Measurements from ENCODE around the gene DOCK4. TPM values are rescaled to one million over a fixed set of nuclear protein-coding genes. Genes with fewer than 3 reads are reported as not detected.
A peak's percentile ranks its signal among the peaks of the same experiment; 100 is the strongest.
"Not testable (repeated sequence)": the region's sequence is repeated elsewhere in the genome, so short reads cannot be mapped to it uniquely, and the experiment has no call there.

DOCK4 gene
- total and polyA plus RNA-seq, 4 donors: 7.2 to 48.9 (median 12.8) TPM

DNA sequence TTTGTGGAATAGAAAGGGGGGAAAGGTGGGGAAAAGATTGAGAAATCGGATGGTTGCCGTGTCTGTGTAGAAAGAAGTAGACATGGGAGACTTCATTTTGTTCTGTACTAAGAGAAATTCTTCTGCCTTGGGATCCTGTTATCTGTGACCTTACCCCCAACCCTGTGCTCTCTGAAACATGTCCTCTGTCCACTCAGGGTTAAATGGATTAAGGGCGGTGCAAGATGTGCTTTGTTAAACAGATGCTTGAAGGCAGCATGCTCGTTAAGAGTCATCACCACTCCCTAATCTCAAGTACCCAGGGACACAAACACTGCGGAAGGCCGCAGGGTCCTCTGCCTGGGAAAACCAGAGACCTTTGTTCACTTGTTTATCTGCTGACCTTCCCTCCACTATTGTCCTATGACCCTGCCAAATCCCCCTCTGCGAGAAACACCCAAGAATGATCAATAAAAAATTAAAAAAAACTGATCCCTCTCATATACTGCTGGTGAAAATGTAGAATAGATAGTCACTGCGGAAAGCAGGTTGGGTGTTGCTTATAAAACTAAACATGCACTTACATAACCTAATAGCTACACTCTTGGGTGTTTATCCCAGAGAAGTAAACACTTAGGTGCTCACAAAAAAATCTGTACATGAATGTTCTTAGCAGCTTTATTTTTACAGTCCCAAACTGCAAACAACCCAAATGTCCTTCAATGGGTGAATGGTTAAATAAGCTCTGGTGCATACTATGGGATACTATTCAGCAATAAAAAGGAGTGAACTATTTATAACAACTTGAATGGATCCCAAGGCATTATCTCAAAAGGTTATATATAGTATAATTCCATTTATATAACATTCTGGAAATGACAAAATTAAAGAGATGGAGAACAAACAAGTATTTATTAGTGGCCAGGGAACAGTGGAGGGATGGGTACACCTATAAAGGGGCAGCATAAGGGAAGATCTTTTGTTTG lies 77.5 kb downstream of the DOCK4 start:
- Histone ChIP-seq H3K4me1 (ENCODE audit: control insufficient read depth in 4 of 4, insufficient read depth in 4 of 4, low read length in 3 of 4) (peaks cover 10 to 23% (median 14%) of the 10 kb centered on the region in 4 donors), H3K27ac (ENCODE audit: low read depth in 1 of 2, low read length in 2 of 2) (peak overlapping the region; percentile 44 to 62), H3K4me3 (ENCODE audit: low read depth in 1 of 3, low read length in 3 of 3) (peak overlapping the region in 1 of 3 donors; percentile 36)
- H3K36me3 ChIP-seq (ENCODE audit: control insufficient read depth in 4 of 4, insufficient read depth in 3 of 4, low read depth in 1 of 4, low read length in 3 of 4); H3K9ac ChIP-seq (ENCODE audit: low read depth in 1 of 2, low read length in 2 of 2); H3K9me3 ChIP-seq (ENCODE audit: control insufficient read depth in 4 of 4, low read length in 3 of 4); H3K27me3 ChIP-seq (ENCODE audit: control insufficient read depth in 4 of 4, insufficient read depth in 4 of 4, low read length in 3 of 4); DNase-seq (ENCODE audit: low spot score): not testable (repeated sequence)
- 47% methylated on average over 6 of the region's 8 CpGs for WGBS
- peak in 1 of 2 donors; percentile 9 for TF ChIP-seq HNF4A (conservative IDR thresholded peaks at IDR 0.05)

DNA sequence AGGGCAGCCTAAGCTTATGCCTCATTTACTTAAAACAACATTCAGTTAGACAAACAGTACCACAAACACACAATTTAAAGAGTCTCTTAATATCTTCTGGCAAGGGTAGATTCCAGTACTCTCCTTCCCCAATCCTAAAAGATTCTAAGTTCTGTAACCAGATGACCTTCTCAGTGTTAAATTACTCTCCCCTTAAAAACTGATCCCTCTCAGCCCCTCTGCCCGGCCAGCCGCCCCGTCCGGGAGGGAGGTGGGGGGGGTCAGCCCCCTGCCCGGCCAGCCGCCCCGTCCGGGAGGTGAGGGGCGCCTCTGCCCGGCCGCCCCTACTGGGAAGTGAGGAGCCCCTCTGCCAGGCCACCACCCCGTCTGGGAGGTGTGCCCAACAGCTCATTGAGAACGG lies 78.2 kb downstream of the DOCK4 start:
- not testable (repeated sequence) for H3K36me3 ChIP-seq (ENCODE audit: control insufficient read depth in 4 of 4, insufficient read depth in 3 of 4, low read depth in 1 of 4, low read length in 3 of 4); H3K27me3 ChIP-seq (ENCODE audit: control insufficient read depth in 4 of 4, insufficient read depth in 4 of 4, low read length in 3 of 4); H3K9ac ChIP-seq (ENCODE audit: low read depth in 1 of 2, low read length in 2 of 2); H3K9me3 ChIP-seq (ENCODE audit: control insufficient read depth in 4 of 4, low read length in 3 of 4); H3K4me3 ChIP-seq (ENCODE audit: low read depth in 1 of 3, low read length in 3 of 3); DNase-seq (ENCODE audit: low spot score); H3K27ac ChIP-seq (ENCODE audit: low read depth in 1 of 2, low read length in 2 of 2)
- 95% methylated on average over 10 of the region's 13 CpGs for WGBS
- peaks cover 10 to 23% (median 14%) of the 10 kb centered on the region in 4 donors for H3K4me1 ChIP-seq (ENCODE audit: control insufficient read depth in 4 of 4, insufficient read depth in 4 of 4, low read length in 3 of 4)

- 92% methylated on average over 2 of the region's 2 CpGs for WGBS
Measured at GRCh38 chr7:112125250-112125649, 80.9 kb downstream of the DOCK4 start.

More at GRCh38 chr7:112125250-112125649, 80.9 kb downstream of the DOCK4 start:
- Histone ChIP-seq H3K4me1 (ENCODE audit: control insufficient read depth in 4 of 4, insufficient read depth in 4 of 4, low read length in 3 of 4) (peaks cover 8 to 22% (median 17%) of the 10 kb centered on the region in 4 donors), H3K9me3 (ENCODE audit: control insufficient read depth in 4 of 4, low read length in 3 of 4) (no peaks in the 10 kb centered on the region), H3K4me3 (ENCODE audit: low read depth in 1 of 3, low read length in 3 of 3) (no peak overlapping the region), H3K27me3 (ENCODE audit: control insufficient read depth in 4 of 4, insufficient read depth in 4 of 4, low read length in 3 of 4) (no peaks in the 10 kb centered on the region), H3K36me3 (ENCODE audit: control insufficient read depth in 4 of 4, insufficient read depth in 3 of 4, low read depth in 1 of 4, low read length in 3 of 4) (no peaks in the 10 kb centered on the region), H3K9ac (ENCODE audit: low read depth in 1 of 2, low read length in 2 of 2) (no peak overlapping the region), H3K27ac (ENCODE audit: low read depth in 1 of 2, low read length in 2 of 2) (no peak overlapping the region)
- no peak for DNase-seq (ENCODE audit: low spot score)
- TF ChIP-seq REST (IDR thresholded peaks at IDR 0.05) (no peak), JUND (IDR thresholded peaks at IDR 0.05) (no peak), RXRA (IDR thresholded peaks at IDR 0.05) (no peak), TAF1 (conservative IDR thresholded peaks at IDR 0.05) (no peak)

Data from liver (tissue), 9 donors.